GM12878 (cell line): ENCODE data around the gene GDE1. TPM values are rescaled to one million over a fixed set of nuclear protein-coding genes. Genes with fewer than 3 reads are reported as not detected.

Experiments used
- BMI1 ChIP-seq: fragments of 450-650 bp; IDR thresholded peaks from 2 replicates; pipeline ENCODE4 v1.6.1; 2016; ENCODE audit warnings: mild to moderate bottlenecking, moderate library complexity, borderline replicate concordance
- BRCA1 ChIP-seq: IDR thresholded peaks from 2 replicates; pipeline ENCODE4 v1.6.1; 2011; ENCODE audit warnings: low read depth, low read length, improper control_type of control experiment
- CEBPB ChIP-seq, 2 experiments: fragments of 150-350 bp in 1 of 2; IDR thresholded peaks; 2 replicates each; pipeline ENCODE4 v1.6.1; 2012 to 2014; ENCODE audit warnings: low read depth in 2 of 2, low read length in 2 of 2, borderline replicate concordance in 1 of 2, inconsistent platforms in 1 of 2
- CREM ChIP-seq: IDR thresholded peaks from 2 replicates; pipeline ENCODE4 v1.6.1; 2014; ENCODE audit warnings: antibody characterized with exemption, low read depth
- HDAC2 ChIP-seq: fragments of 200-600 bp; sonication (generic); IDR thresholded peaks from 2 replicates; pipeline ENCODE4 v1.6.1; 2017
- MEF2B ChIP-seq: fragments of 450-650 bp; IDR thresholded peaks from 2 replicates; pipeline ENCODE4 v1.6.1; 2018; ENCODE audit warnings: mild to moderate bottlenecking, moderate library complexity; ENCODE audit not compliant: partially characterized antibody, poor library complexity, severe bottlenecking
- MTA3 ChIP-seq: IDR thresholded peaks from 2 replicates; pipeline ENCODE4 v1.6.1; 2012; ENCODE audit warnings: low read length, inconsistent platforms, borderline replicate concordance
- NBN ChIP-seq: fragments of 450-650 bp; IDR thresholded peaks from 2 replicates; pipeline ENCODE4 v1.6.1; 2016
- RUNX3 ChIP-seq: IDR thresholded peaks from 2 replicates; pipeline ENCODE4 v1.6.1; 2012; ENCODE audit warnings: low read length, inconsistent platforms
- SMC3 ChIP-seq: IDR thresholded peaks from 2 replicates; pipeline ENCODE4 v1.6.1; 2011; ENCODE audit warnings: low read length, improper control_type of control experiment, borderline replicate concordance
- SREBF1 ChIP-seq: IDR thresholded peaks from 2 replicates; pipeline ENCODE4 v1.6.1; 2012; ENCODE audit warnings: mild to moderate bottlenecking, low read length
- SRF ChIP-seq, 2 experiments: IDR thresholded peaks; 2 replicates each; pipeline ENCODE4 v1.6.1; 2011; ENCODE audit warnings: low read depth in 2 of 2, low read length in 2 of 2, mild to moderate bottlenecking in 1 of 2, moderate library complexity in 1 of 2
- STAT1 ChIP-seq: fragments of 450-650 bp; conservative IDR thresholded peaks from 2 replicates; pipeline ENCODE4 v1.6.1; 2014; ENCODE audit warnings: antibody characterized with exemption, mild to moderate bottlenecking
- YY1 ChIP-seq: IDR thresholded peaks from 2 replicates; pipeline ENCODE4 v1.6.1; 2011; ENCODE audit warnings: low read depth, mild to moderate bottlenecking, low read length
- ZBED1 ChIP-seq: IDR thresholded peaks from 2 replicates; pipeline ENCODE4 v1.6.1; 2016; ENCODE audit warnings: borderline replicate concordance
- ZNF207 ChIP-seq: fragments of 450-650 bp; IDR thresholded peaks from 2 replicates; pipeline ENCODE4 v1.6.1; 2014; ENCODE audit warnings: antibody characterized with exemption, mild to moderate bottlenecking, borderline replicate concordance
- polyA plus RNA-seq, 11 experiments: library from polyadenylated mRNA; depleted of rRNA in 4 of 11; unstranded in 6 of 11; stranded (reverse) in 5 of 11; fragments of >200 nt; fragmentation: Nextera tagmentation in 4 of 11; fragmentation: Illumina TruSeq in 1 of 11; extraction: Ambion mirVana in 4 of 11; extraction: Trizol in 1 of 11; gene quantifications; 1 replicate in 1 of 11; 2 replicates in 10 of 11; pipeline versions ENCODE4 v1.2.1 to v1.2.3, GENCODE V29; 2011 to 2016; ENCODE audit warnings: inconsistent platforms in 2 of 11, missing spikeins in 2 of 11, low read depth in 1 of 11
- total RNA-seq, 4 experiments: library from RNA; depleted of rRNA in 3 of 4; stranded (reverse); fragments of >200 nt in 3 of 4; fragmentation: Illumina TruSeq in 1 of 4; extraction: Trizol in 1 of 4; gene quantifications; 2 replicates each; pipeline versions ENCODE4 v1.2.1 to v1.2.3, GENCODE V29; 2013 to 2021
- TF ChIP-seq, protein P1 (sequence below): fragments of 450-650 bp; IDR thresholded peaks from 2 replicates; pipeline ENCODE4 v1.6.1; 2016; ENCODE audit warnings: mild to moderate bottlenecking, moderate library complexity, borderline replicate concordance
- TF ChIP-seq, protein P2 (sequence below), 3 experiments: IDR thresholded peaks in 2 of 3; conservative IDR thresholded peaks in 1 of 3; 2 replicates each; pipeline ENCODE4 v1.5.1; 2011; ENCODE audit warnings: low read depth in 3 of 3, low read length in 3 of 3, mild to moderate bottlenecking in 3 of 3, control low read depth in 2 of 3, moderate library complexity in 2 of 3, inconsistent platforms in 1 of 3, mixed read lengths in 1 of 3; ENCODE audit not compliant: control insufficient read depth in 2 of 3, insufficient read depth in 1 of 3; ENCODE audit errors: extremely low read depth in 1 of 3
- TF ChIP-seq, protein P3 (sequence below): fragments of 450-650 bp; IDR thresholded peaks from 2 replicates; pipeline ENCODE4 v1.6.1; 2018; ENCODE audit warnings: borderline replicate concordance, mild to moderate bottlenecking; ENCODE audit not compliant: partially characterized antibody
- TF ChIP-seq, protein P4 (sequence below): fragments of 450-650 bp; IDR thresholded peaks from 2 replicates; pipeline ENCODE4 v1.6.1; 2017; ENCODE audit warnings: low read depth, mild to moderate bottlenecking, moderate library complexity

Gene GDE1
- total and polyA plus RNA-seq, 10 of the 15 experiments (the other 5 are each of a cell fraction or from before 2014, with no cell fraction given) = 14.8 to 31.8 (median 21.0) TPM

DNA sequence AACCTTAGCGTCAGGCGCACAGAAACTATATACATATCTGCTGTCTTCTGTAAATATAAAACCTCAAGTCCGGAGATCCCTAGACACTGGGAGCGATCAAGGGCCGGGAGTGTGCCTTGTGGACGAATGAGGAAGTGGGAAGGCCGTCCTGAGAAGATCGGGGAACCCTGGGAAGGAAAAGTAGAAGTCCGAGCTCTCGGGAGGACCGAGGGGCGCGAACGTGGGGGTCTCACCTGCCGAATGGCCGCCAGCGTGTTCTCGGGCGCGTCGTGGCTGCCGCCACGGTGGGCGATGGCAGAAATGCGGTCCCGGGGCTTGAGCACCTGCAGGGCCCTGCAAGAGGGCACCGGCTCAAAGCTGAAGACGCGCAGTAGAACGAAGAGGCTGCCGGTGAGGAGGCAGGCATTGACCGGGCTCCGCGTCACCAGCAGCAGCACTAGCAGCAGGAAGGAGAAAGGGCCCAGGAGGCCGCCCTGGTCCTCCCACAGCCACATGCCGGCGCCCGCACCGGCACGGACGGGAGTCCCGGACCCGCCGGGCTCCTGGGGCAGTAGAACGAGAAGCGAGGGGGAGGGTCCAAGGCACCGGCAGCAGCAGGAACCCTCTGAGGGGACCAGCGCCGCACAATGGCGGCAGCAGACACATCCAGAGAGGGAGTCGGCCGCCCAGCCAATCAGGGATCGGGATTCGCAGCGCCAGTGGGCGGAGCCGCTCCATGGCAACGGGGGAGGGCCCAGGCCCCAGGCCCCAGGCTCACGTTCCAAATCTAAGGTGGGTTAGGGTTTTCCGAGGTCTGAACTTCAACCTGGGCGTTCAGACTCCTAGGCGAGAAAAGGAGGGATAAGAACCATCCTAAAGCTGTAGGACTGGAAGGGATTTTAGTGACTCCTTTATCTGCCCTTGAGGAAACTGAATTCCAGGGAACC is at the start of gene GDE1 (continued):
- TF ChIP-seq, protein P1, sequence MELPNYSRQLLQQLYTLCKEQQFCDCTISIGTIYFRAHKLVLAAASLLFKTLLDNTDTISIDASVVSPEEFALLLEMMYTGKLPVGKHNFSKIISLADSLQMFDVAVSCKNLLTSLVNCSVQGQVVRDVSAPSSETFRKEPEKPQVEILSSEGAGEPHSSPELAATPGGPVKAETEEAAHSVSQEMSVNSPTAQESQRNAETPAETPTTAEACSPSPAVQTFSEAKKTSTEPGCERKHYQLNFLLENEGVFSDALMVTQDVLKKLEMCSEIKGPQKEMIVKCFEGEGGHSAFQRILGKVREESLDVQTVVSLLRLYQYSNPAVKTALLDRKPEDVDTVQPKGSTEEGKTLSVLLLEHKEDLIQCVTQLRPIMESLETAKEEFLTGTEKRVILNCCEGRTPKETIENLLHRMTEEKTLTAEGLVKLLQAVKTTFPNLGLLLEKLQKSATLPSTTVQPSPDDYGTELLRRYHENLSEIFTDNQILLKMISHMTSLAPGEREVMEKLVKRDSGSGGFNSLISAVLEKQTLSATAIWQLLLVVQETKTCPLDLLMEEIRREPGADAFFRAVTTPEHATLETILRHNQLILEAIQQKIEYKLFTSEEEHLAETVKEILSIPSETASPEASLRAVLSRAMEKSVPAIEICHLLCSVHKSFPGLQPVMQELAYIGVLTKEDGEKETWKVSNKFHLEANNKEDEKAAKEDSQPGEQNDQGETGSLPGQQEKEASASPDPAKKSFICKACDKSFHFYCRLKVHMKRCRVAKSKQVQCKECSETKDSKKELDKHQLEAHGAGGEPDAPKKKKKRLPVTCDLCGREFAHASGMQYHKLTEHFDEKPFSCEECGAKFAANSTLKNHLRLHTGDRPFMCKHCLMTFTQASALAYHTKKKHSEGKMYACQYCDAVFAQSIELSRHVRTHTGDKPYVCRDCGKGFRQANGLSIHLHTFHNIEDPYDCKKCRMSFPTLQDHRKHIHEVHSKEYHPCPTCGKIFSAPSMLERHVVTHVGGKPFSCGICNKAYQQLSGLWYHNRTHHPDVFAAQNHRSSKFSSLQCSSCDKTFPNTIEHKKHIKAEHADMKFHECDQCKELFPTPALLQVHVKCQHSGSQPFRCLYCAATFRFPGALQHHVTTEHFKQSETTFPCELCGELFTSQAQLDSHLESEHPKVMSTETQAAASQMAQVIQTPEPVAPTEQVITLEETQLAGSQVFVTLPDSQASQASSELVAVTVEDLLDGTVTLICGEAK = no peak
- TF ChIP-seq BRCA1 = no peak
- no peak for TF ChIP-seq RUNX3
- TF ChIP-seq BMI1 = peak; percentile 86
- TF ChIP-seq HDAC2 = no peak
- 0 out of 2 replicates have a peak, but pooled peaks have one; percentile 16 for TF ChIP-seq NBN
- TF ChIP-seq, protein P2, sequence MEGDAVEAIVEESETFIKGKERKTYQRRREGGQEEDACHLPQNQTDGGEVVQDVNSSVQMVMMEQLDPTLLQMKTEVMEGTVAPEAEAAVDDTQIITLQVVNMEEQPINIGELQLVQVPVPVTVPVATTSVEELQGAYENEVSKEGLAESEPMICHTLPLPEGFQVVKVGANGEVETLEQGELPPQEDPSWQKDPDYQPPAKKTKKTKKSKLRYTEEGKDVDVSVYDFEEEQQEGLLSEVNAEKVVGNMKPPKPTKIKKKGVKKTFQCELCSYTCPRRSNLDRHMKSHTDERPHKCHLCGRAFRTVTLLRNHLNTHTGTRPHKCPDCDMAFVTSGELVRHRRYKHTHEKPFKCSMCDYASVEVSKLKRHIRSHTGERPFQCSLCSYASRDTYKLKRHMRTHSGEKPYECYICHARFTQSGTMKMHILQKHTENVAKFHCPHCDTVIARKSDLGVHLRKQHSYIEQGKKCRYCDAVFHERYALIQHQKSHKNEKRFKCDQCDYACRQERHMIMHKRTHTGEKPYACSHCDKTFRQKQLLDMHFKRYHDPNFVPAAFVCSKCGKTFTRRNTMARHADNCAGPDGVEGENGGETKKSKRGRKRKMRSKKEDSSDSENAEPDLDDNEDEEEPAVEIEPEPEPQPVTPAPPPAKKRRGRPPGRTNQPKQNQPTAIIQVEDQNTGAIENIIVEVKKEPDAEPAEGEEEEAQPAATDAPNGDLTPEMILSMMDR (IDR thresholded peaks at IDR 0.05 in 2 of 3, conservative IDR thresholded peaks at IDR 0.05 in 1 of 3; ENCODE audit: control insufficient read depth in 2 of 3, extremely low read depth in 1 of 3, insufficient read depth in 1 of 3, low read depth in 3 of 3, low read length in 3 of 3) = peak; percentile 39 to 61 (median 50); a peak in 5 of 6 replicates
- TF ChIP-seq, protein P3, sequence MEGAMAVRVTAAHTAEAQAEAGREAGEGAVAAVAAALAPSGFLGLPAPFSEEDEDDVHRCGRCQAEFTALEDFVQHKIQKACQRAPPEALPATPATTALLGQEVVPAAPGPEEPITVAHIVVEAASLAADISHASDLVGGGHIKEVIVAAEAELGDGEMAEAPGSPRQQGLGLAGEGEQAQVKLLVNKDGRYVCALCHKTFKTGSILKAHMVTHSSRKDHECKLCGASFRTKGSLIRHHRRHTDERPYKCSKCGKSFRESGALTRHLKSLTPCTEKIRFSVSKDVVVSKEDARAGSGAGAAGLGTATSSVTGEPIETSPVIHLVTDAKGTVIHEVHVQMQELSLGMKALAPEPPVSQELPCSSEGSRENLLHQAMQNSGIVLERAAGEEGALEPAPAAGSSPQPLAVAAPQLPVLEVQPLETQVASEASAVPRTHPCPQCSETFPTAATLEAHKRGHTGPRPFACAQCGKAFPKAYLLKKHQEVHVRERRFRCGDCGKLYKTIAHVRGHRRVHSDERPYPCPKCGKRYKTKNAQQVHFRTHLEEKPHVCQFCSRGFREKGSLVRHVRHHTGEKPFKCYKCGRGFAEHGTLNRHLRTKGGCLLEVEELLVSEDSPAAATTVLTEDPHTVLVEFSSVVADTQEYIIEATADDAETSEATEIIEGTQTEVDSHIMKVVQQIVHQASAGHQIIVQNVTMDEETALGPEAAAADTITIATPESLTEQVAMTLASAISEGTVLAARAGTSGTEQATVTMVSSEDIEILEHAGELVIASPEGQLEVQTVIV = no peak
- TF ChIP-seq, protein P4, sequence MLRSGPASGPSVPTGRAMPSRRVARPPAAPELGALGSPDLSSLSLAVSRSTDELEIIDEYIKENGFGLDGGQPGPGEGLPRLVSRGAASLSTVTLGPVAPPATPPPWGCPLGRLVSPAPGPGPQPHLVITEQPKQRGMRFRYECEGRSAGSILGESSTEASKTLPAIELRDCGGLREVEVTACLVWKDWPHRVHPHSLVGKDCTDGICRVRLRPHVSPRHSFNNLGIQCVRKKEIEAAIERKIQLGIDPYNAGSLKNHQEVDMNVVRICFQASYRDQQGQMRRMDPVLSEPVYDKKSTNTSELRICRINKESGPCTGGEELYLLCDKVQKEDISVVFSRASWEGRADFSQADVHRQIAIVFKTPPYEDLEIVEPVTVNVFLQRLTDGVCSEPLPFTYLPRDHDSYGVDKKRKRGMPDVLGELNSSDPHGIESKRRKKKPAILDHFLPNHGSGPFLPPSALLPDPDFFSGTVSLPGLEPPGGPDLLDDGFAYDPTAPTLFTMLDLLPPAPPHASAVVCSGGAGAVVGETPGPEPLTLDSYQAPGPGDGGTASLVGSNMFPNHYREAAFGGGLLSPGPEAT = 0 out of 2 replicates have a peak, but pooled peaks have one; percentile 8
- no peak for TF ChIP-seq CEBPB (IDR thresholded peaks at IDR 0.05; ENCODE audit: borderline replicate concordance in 1 of 2, low read depth in 2 of 2, low read length in 2 of 2)
- TF ChIP-seq MEF2B = no peak
- no peak for TF ChIP-seq SMC3
- TF ChIP-seq ZNF207 = no peak; the same call in 1 of the 2 replicates
- TF ChIP-seq CREM = no peak
- no peak for TF ChIP-seq MTA3
- peak; percentile 14; the same call in 1 of the 2 replicates for TF ChIP-seq STAT1
- no peak for TF ChIP-seq SRF (IDR thresholded peaks at IDR 0.05; ENCODE audit: low read depth in 2 of 2, low read length in 2 of 2)
- peak; percentile 95 for TF ChIP-seq YY1
- no peak for TF ChIP-seq ZBED1
- no peak for TF ChIP-seq SREBF1
